22Rv1 (cell line): ENCODE measurements around the gene CDK14.

Source experiments
- ZFX ChIP-seq: fragments of 450-650 bp; IDR thresholded peaks from 2 replicates; pipeline ENCODE4 v1.6.1; 2017; ENCODE audit warnings: antibody characterized with exemption, borderline replicate concordance
- TF ChIP-seq, protein P1 (sequence below): fragments of 450-650 bp; IDR thresholded peaks from 2 replicates; pipeline ENCODE4 v1.5.1; 2017; ENCODE audit warnings: mild to moderate bottlenecking

DNA sequence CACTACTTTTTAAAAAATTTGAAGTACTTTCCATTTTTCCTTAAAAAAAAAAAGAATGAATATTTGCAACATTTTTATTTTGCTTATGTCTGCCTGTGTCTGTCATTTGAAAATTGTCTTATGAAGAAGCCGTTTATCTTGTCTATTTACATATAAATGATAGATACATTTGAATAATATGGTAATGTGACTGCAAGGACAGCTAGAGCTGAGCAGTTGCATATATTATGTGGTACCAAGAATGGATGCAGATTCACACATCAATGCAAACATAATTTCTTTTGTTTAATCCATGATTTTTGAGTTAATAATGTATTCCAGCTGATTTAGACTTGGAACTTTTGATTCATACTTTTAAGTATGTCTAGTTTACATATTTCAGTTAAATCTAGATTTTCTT lies 268.0 kb downstream of the CDK14 start:
- TF ChIP-seq, protein P1, sequence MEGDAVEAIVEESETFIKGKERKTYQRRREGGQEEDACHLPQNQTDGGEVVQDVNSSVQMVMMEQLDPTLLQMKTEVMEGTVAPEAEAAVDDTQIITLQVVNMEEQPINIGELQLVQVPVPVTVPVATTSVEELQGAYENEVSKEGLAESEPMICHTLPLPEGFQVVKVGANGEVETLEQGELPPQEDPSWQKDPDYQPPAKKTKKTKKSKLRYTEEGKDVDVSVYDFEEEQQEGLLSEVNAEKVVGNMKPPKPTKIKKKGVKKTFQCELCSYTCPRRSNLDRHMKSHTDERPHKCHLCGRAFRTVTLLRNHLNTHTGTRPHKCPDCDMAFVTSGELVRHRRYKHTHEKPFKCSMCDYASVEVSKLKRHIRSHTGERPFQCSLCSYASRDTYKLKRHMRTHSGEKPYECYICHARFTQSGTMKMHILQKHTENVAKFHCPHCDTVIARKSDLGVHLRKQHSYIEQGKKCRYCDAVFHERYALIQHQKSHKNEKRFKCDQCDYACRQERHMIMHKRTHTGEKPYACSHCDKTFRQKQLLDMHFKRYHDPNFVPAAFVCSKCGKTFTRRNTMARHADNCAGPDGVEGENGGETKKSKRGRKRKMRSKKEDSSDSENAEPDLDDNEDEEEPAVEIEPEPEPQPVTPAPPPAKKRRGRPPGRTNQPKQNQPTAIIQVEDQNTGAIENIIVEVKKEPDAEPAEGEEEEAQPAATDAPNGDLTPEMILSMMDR = no peak
- TF ChIP-seq ZFX = no peak
